HepG2 (cell line): ENCODE measurements around the gene YY1. TPM values are rescaled to one million over a fixed set of nuclear protein-coding genes. Genes with fewer than 3 reads are reported as not detected.

Experiments
- ATAD3A ChIP-seq: sonication (generic); formaldehyde crosslinking; IDR thresholded peaks from 2 replicates; pipeline ENCODE4 v1.4.0; 2020; ENCODE audit warnings: missing genetic modification reagents
- CBFB ChIP-seq: sonication (generic); formaldehyde crosslinking; IDR thresholded peaks from 2 replicates; pipeline ENCODE4 v1.4.0; 2020; ENCODE audit warnings: missing genetic modification reagents
- CHCHD3 ChIP-seq: sonication (generic); formaldehyde crosslinking; IDR thresholded peaks from 2 replicates; pipeline ENCODE4 v1.8.0; 2022; ENCODE audit warnings: mild to moderate bottlenecking, missing genetic modification reagents, moderate library complexity
- DMAP1 ChIP-seq: IDR thresholded peaks from 2 replicates; pipeline ENCODE4 v1.6.1; 2016
- DNMT1 ChIP-seq: sonication (generic); formaldehyde crosslinking; IDR thresholded peaks from 2 replicates; pipeline ENCODE4 v1.5.1; 2020; ENCODE audit warnings: mild to moderate bottlenecking, missing genetic modification reagents
- ETV5 ChIP-seq: IDR thresholded peaks from 2 replicates; pipeline ENCODE4 v1.6.1; 2018; ENCODE audit warnings: missing biosample characterization, missing genetic modification reagents, inconsistent platforms, borderline replicate concordance
- HDAC1 ChIP-seq: sonication (generic); formaldehyde crosslinking; IDR thresholded peaks from 2 replicates; pipeline ENCODE4 v1.5.1; 2020; ENCODE audit warnings: mild to moderate bottlenecking, missing genetic modification reagents
- KAT2B ChIP-seq: fragments of 150-350 bp; IDR thresholded peaks from 2 replicates; pipeline ENCODE4 v1.6.1; 2014; ENCODE audit warnings: low read depth, low read length, borderline replicate concordance
- MIER2 ChIP-seq: IDR thresholded peaks from 2 replicates; pipeline ENCODE4 v1.6.1; 2016; ENCODE audit warnings: missing biosample characterization, missing genetic modification reagents
- PTBP1 ChIP-seq: fragments of 200-400 bp; formaldehyde crosslinking; IDR thresholded peaks from 2 replicates; pipeline ENCODE4 v1.6.1; 2018; ENCODE audit warnings: low read length, low read depth; ENCODE audit not compliant: poor library complexity, severe bottlenecking
- SALL1 ChIP-seq: sonication (generic); formaldehyde crosslinking; IDR thresholded peaks from 2 replicates; pipeline ENCODE4 v1.8.0; 2022; ENCODE audit warnings: mild to moderate bottlenecking, missing genetic modification reagents
- SMAD3 ChIP-seq: sonication (generic); formaldehyde crosslinking; IDR thresholded peaks from 2 replicates; pipeline ENCODE4 v1.4.0; 2020; ENCODE audit warnings: missing genetic modification reagents
- SMC3 ChIP-seq: IDR thresholded peaks from 2 replicates; pipeline ENCODE4 v1.6.1; 2011; ENCODE audit warnings: low read length, improper control_type of control experiment
- STAT5B ChIP-seq: sonication (generic); formaldehyde crosslinking; IDR thresholded peaks from 2 replicates; pipeline ENCODE4 v1.4.0; 2020; ENCODE audit warnings: missing genetic modification reagents
- ZFY ChIP-seq: sonication (generic); formaldehyde crosslinking; IDR thresholded peaks from 2 replicates; pipeline ENCODE4 v1.4.0; 2020; ENCODE audit warnings: missing genetic modification reagents
- ZNF256 ChIP-seq: sonication (generic); formaldehyde crosslinking; conservative IDR thresholded peaks from 2 replicates; pipeline ENCODE4 v1.4.0; 2020; ENCODE audit warnings: missing genetic modification reagents
- ZNF547 ChIP-seq: sonication (generic); formaldehyde crosslinking; IDR thresholded peaks from 2 replicates; pipeline ENCODE4 v1.5.1; 2020; ENCODE audit warnings: mild to moderate bottlenecking, missing genetic modification reagents
- ZSCAN29 ChIP-seq: sonication (generic); formaldehyde crosslinking; conservative IDR thresholded peaks from 2 replicates; pipeline ENCODE4 v1.4.0; 2020; ENCODE audit warnings: mild to moderate bottlenecking, missing genetic modification reagents
- polyA plus RNA-seq, 8 experiments: library from polyadenylated mRNA; depleted of rRNA in 3 of 8; stranded (reverse) in 7 of 8; unstranded in 1 of 8; fragments of >200 nt; fragmentation: Illumina TruSeq in 4 of 8; extraction: Trizol in 4 of 8; gene quantifications; 2 replicates each; pipeline versions ENCODE4 v1.2.1 to v1.2.3, GENCODE V29; 2011 to 2016; ENCODE audit warnings: low read depth in 4 of 8, missing spikeins in 1 of 8, mixed read lengths in 1 of 8; ENCODE audit not compliant: insufficient read depth in 1 of 8
- total RNA-seq, 5 experiments: library from RNA; depleted of rRNA; stranded (reverse); fragments of >200 nt; fragmentation: Illumina TruSeq; extraction: Trizol; gene quantifications; 2 replicates each; pipeline ENCODE4 v1.2.3, GENCODE V29; 2016; ENCODE audit warnings: low read depth in 1 of 5
- TF ChIP-seq, protein P1 (sequence below): IDR thresholded peaks from 2 replicates; pipeline ENCODE4 v1.6.1; 2016; ENCODE audit warnings: low read depth, missing genetic modification reagents, missing compliant biosample characterization
- TF ChIP-seq, protein P2 (sequence below): sonication (generic); formaldehyde crosslinking; IDR thresholded peaks from 2 replicates; pipeline ENCODE4 v1.8.0; 2022; ENCODE audit warnings: missing genetic modification reagents, low read depth, mild to moderate bottlenecking, borderline replicate concordance
- TF ChIP-seq, protein P3 (sequence below): sonication (generic); formaldehyde crosslinking; conservative IDR thresholded peaks from 2 replicates; pipeline ENCODE4 v1.8.0; 2022; ENCODE audit warnings: low read depth, missing genetic modification reagents

YY1 gene
- total and polyA plus RNA-seq, 2 of the 13 experiments (the other 11 are each of a cell fraction or from before 2014, with no cell fraction given): 29.4 to 68.1 TPM

DNA sequence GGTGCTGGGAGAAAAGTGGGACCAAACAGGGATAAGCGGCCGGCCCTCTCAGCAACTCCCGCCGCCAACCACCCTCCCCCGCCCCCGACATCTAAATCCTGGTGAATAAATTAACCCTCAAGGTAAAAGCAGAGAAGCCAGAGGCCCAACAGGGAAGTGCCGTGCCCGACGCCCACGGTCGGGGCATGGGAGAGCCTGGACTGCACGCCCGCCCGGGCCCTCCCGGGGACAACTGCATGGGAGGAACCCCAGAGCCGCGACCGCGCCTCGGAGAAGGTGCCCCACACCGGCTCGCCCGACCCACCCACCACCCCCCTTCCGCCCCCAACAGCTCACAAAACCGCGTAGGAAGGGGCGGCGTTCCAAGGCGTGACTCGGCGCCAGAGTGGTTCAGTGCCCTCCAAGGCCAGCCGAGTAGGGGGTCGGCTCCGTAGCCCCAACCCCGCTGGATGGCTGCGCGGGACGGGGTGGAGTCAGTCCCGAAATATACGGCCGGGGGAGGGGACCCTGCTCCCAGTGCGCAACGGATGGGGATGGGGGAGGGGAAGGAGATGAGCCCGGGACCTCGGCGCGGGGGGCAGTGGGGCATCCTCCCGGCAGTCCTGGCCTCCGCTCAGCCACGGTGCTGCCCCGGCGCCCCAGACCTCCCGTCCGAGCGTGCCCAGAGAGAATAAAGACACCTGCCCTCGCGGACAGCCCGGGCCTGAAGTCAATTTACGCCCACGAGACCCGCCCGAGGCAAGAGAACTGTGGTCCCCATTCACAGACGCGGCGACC is 66.6 kb downstream of the YY1 start (continued):
- TF ChIP-seq CBFB (0 out of 2 replicates have a peak, but pooled peaks have one; percentile 29), STAT5B (no peak), ATAD3A (no peak), DNMT1 (peak; percentile 9; the same call in 1 of the 2 replicates), CHCHD3 (CRISPR knock-in tag) (no peak), ZNF547 (CRISPR knock-in tag) (0 out of 2 replicates have a peak, but pooled peaks have one; percentile 2), SMAD3 (no peak), HDAC1 (CRISPR knock-in tag) (0 out of 2 replicates have a peak, but pooled peaks have one; percentile 19), ETV5 (CRISPR knock-in tag) (no peak), ZFY (CRISPR knock-in tag) (0 out of 2 replicates have a peak, but pooled peaks have one; percentile 0), MIER2 (no peak), ZNF256 (no peak), ZSCAN29 (0 out of 2 replicates have a peak, but pooled peaks have one; percentile 3), KAT2B (no peak), PTBP1 (no peak), SMC3 (no peak), SALL1 (CRISPR knock-in tag) (no peak), DMAP1 (CRISPR knock-in tag) (no peak)
- TF ChIP-seq, protein P1, sequence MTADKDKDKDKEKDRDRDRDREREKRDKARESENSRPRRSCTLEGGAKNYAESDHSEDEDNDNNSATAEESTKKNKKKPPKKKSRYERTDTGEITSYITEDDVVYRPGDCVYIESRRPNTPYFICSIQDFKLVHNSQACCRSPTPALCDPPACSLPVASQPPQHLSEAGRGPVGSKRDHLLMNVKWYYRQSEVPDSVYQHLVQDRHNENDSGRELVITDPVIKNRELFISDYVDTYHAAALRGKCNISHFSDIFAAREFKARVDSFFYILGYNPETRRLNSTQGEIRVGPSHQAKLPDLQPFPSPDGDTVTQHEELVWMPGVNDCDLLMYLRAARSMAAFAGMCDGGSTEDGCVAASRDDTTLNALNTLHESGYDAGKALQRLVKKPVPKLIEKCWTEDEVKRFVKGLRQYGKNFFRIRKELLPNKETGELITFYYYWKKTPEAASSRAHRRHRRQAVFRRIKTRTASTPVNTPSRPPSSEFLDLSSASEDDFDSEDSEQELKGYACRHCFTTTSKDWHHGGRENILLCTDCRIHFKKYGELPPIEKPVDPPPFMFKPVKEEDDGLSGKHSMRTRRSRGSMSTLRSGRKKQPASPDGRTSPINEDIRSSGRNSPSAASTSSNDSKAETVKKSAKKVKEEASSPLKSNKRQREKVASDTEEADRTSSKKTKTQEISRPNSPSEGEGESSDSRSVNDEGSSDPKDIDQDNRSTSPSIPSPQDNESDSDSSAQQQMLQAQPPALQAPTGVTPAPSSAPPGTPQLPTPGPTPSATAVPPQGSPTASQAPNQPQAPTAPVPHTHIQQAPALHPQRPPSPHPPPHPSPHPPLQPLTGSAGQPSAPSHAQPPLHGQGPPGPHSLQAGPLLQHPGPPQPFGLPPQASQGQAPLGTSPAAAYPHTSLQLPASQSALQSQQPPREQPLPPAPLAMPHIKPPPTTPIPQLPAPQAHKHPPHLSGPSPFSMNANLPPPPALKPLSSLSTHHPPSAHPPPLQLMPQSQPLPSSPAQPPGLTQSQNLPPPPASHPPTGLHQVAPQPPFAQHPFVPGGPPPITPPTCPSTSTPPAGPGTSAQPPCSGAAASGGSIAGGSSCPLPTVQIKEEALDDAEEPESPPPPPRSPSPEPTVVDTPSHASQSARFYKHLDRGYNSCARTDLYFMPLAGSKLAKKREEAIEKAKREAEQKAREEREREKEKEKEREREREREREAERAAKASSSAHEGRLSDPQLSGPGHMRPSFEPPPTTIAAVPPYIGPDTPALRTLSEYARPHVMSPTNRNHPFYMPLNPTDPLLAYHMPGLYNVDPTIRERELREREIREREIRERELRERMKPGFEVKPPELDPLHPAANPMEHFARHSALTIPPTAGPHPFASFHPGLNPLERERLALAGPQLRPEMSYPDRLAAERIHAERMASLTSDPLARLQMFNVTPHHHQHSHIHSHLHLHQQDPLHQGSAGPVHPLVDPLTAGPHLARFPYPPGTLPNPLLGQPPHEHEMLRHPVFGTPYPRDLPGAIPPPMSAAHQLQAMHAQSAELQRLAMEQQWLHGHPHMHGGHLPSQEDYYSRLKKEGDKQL: no peak
- TF ChIP-seq, protein P2, sequence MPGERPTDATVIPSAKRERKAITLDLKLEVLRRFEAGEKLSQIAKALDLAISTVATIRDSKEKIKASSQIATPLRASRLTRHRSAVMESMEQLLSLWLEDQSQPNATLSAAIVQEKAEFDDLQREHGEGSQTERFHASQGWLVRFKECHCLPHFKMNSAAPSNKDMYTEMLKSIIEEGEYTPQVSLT (CRISPR knock-in tag): no peak
- TF ChIP-seq, protein P3, sequence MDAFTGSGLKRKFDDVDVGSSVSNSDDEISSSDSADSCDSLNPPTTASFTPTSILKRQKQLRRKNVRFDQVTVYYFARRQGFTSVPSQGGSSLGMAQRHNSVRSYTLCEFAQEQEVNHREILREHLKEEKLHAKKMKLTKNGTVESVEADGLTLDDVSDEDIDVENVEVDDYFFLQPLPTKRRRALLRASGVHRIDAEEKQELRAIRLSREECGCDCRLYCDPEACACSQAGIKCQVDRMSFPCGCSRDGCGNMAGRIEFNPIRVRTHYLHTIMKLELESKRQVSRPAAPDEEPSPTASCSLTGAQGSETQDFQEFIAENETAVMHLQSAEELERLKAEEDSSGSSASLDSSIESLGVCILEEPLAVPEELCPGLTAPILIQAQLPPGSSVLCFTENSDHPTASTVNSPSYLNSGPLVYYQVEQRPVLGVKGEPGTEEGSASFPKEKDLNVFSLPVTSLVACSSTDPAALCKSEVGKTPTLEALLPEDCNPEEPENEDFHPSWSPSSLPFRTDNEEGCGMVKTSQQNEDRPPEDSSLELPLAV (CRISPR knock-in tag): no peak
